Measurements from ENCODE around the gene VPS33B. TPM values are rescaled to one million over a fixed set of nuclear protein-coding genes. Genes with fewer than 3 reads are reported as not detected.

The VPS33B gene
- total RNA-seq, 1 experiment from 2014 or later = 18.4 TPM

DNA sequence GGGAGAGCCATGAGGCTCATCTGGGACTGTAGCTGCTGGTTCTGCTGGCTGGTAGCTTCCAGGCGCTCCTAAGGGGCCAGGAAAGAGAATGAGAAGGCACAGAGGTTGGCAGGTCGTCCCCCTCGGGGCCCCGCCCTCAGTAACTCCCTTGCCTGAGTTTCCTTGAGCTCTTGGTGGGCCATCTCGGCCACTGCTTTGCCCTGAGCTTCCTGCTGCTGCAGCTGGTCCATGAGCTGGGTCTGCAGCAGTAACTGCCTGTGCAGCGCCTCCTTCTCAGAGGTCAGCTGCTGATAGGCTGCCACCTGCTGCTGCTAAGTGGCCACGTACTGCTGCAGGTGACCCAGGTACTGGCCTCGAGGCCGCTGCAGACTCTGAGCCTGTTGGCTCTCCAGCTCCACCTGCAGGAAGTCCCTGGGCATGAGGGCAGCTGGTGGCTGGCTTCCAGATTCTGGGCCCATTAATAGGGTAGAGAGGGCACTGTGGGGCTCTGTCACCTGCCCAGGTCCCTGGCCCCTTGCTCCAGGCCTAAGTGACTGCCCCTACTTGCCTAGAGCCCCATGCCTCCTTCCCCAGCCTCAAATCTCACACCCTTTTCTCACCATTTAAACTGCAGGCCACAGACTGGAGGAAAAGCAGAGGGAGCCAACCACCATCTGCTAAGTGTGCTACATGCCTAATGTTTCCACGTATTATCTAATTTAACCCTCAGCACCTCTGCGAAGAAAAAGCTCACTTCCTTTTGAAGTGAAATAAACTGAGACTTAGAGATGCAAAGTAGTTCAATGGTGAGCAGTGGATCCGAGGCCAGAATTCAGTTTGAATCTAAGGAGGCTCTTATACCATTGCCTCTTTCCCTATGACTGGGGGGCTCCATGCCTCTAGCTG, 10.8 kb upstream of the VPS33B start:
- DNase-seq = peak; percentile 94
- no peaks in the 10 kb centered on the region for H3K36me3 Mint-ChIP-seq (ENCODE audit: insufficient read depth, unreplicated experiment)
- TF ChIP-seq, protein P1, sequence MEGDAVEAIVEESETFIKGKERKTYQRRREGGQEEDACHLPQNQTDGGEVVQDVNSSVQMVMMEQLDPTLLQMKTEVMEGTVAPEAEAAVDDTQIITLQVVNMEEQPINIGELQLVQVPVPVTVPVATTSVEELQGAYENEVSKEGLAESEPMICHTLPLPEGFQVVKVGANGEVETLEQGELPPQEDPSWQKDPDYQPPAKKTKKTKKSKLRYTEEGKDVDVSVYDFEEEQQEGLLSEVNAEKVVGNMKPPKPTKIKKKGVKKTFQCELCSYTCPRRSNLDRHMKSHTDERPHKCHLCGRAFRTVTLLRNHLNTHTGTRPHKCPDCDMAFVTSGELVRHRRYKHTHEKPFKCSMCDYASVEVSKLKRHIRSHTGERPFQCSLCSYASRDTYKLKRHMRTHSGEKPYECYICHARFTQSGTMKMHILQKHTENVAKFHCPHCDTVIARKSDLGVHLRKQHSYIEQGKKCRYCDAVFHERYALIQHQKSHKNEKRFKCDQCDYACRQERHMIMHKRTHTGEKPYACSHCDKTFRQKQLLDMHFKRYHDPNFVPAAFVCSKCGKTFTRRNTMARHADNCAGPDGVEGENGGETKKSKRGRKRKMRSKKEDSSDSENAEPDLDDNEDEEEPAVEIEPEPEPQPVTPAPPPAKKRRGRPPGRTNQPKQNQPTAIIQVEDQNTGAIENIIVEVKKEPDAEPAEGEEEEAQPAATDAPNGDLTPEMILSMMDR (IDR thresholded peaks at IDR 0.05; ENCODE audit: unreplicated experiment) = peak; percentile 73
- CTCF ChIA-PET = interaction anchor here (0.6 to 2.6 kb wide), 14 partner anchors 11 to 1272 kb away, joined by 3 to 23 read pairs (median 4); partner anchors contain the start of genes HDDC3, RCCD1, SV2B and UNC45A
- BruUV-seq (replicated peaks) = no TSS peak
- peak overlapping the region; percentile 13 for H3K4me3 Mint-ChIP-seq (ENCODE audit: low read depth, unreplicated experiment)
- no peaks in the 10 kb centered on the region for H3K9me3 Mint-ChIP-seq (ENCODE audit: low read depth, unreplicated experiment)
- intact Hi-C loops (cut with micrococcal nuclease; ENCODE audit: unreplicated experiment) = loop anchor here (5.0 kb wide), 2 partner anchors 76 to 101 kb away; partner anchors contain the start of gene HDDC3
- H3K27me3 Mint-ChIP-seq (ENCODE audit: unreplicated experiment) = peaks cover 43% of the 10 kb centered on the region
- H3K4me1 Mint-ChIP-seq (ENCODE audit: low read depth, unreplicated experiment) = peaks cover 11% of the 10 kb centered on the region
- no peak overlapping the region for H3K27ac Mint-ChIP-seq (ENCODE audit: unreplicated experiment)

DNA sequence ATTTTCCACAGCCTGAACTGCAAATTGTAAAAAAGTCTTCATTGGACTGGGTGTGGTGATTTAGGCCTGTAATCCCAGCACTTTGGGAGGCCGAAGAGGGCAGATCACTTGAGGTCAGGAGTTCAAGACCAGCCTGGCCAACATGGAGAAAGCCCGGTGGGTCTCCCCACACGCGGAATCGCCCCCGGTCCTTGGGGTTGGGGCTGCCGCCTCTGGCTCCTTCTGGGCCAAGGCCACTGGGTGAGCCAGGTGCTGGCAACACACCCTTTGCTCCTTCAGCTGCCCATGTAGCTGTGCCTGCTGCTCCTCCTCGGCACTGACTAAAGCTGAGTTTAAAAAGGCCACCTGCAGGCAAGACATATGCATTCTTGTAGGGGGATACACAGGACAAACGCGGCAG, 9.4 kb upstream of the VPS33B start:
- intact Hi-C loops (cut with micrococcal nuclease; ENCODE audit: unreplicated experiment) = loop anchor here (5.0 kb wide), 2 partner anchors 74 to 99 kb away; partner anchors contain the start of gene HDDC3
- Mint-ChIP-seq H3K27me3 (ENCODE audit: unreplicated experiment) (peaks cover 31% of the 10 kb centered on the region), H3K4me1 (ENCODE audit: low read depth, unreplicated experiment) (peaks cover 11% of the 10 kb centered on the region), H3K4me3 (ENCODE audit: low read depth, unreplicated experiment) (no peak overlapping the region), H3K27ac (ENCODE audit: unreplicated experiment) (no peak overlapping the region), H3K36me3 (ENCODE audit: insufficient read depth, unreplicated experiment) (no peaks in the 10 kb centered on the region), H3K9me3 (ENCODE audit: low read depth, unreplicated experiment) (no peaks in the 10 kb centered on the region)
- DNase-seq = no peak
- CTCF ChIA-PET = interaction anchor here (1.2 to 2.6 kb wide), 3 partner anchors 10 to 76 kb away, joined by 4 to 23 read pairs (median 8); partner anchors contain the start of genes RCCD1 and VPS33B
- TF ChIP-seq, protein P1 (IDR thresholded peaks at IDR 0.05; ENCODE audit: unreplicated experiment) = no peak
- no TSS peak for BruUV-seq (replicated peaks)

DNA sequence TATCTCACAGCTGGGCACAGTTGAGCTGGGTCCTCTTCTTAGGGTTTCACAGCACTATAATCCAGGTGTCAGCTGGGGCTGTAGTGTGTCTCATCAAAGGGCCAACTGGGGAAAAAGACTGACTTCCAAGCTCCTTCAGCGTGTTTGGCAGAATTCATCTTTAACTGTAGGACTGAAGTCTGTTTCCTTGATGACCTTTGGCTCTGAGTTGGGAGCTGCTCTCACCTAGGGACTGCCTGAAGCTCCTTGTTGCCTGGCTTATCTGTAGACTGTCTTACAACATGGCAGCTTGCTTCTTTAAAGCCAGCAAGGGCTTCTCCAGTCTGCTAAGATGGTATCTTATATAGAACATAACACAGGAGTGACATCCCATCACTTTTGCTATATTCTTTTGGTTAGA, 5.3 kb upstream of the VPS33B start:
- Mint-ChIP-seq H3K9me3 (ENCODE audit: low read depth, unreplicated experiment) (no peaks in the 10 kb centered on the region), H3K27me3 (ENCODE audit: unreplicated experiment) (no peaks in the 10 kb centered on the region), H3K4me3 (ENCODE audit: low read depth, unreplicated experiment) (no peak overlapping the region), H3K36me3 (ENCODE audit: insufficient read depth, unreplicated experiment) (peaks cover 3% of the 10 kb centered on the region), H3K4me1 (ENCODE audit: low read depth, unreplicated experiment) (peaks cover 9% of the 10 kb centered on the region), H3K27ac (ENCODE audit: unreplicated experiment) (no peak overlapping the region)
- DNase-seq = no peak
- no TSS peak for BruUV-seq (replicated peaks)
- CTCF ChIA-PET = interaction anchor here (0.6 kb wide), 1 partner anchor 34 kb away, joined by 3 read pairs; no protein-coding TSS in a partner anchor
- TF ChIP-seq, protein P1 (IDR thresholded peaks at IDR 0.05; ENCODE audit: unreplicated experiment) = no peak
- intact Hi-C loops (cut with micrococcal nuclease; ENCODE audit: unreplicated experiment) = no loop called here

DNA sequence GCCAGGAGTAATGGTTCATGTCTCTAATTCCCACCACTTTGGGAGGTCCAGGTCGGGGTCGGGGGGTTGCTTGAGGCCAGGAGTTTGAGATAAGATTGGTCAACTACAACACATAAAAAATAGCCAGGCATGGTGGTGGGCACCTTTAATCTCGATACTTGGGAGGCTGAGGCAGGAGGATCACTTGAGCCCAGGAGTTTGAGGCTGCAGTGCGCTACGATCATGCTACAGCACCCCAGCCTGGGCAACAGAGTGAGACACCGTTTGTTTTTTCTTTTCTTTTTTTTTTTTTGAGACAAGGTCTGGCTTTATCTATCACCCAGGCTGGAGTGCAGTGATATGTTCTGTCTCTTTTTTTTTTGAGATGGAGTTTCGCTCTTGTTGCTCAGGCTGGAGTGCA, 1.3 kb upstream of the VPS33B start:
- H3K36me3 Mint-ChIP-seq (ENCODE audit: insufficient read depth, unreplicated experiment) = peaks cover 23% of the 10 kb centered on the region
- no TSS peak for BruUV-seq (replicated peaks)
- CTCF ChIA-PET = no interaction called here
- DNase-seq = no peak
- no peaks in the 10 kb centered on the region for H3K27me3 Mint-ChIP-seq (ENCODE audit: unreplicated experiment)
- intact Hi-C loops (cut with micrococcal nuclease; ENCODE audit: unreplicated experiment) = loop anchor here (5.0 kb wide), 1 partner anchor 36 kb away; no protein-coding TSS in a partner anchor
- peaks cover 35% of the 10 kb centered on the region for H3K4me1 Mint-ChIP-seq (ENCODE audit: low read depth, unreplicated experiment)
- TF ChIP-seq, protein P1 (IDR thresholded peaks at IDR 0.05; ENCODE audit: unreplicated experiment) = no peak
- no peak overlapping the region for H3K4me3 Mint-ChIP-seq (ENCODE audit: low read depth, unreplicated experiment)
- no peaks in the 10 kb centered on the region for H3K9me3 Mint-ChIP-seq (ENCODE audit: low read depth, unreplicated experiment)
- no peak overlapping the region for H3K27ac Mint-ChIP-seq (ENCODE audit: unreplicated experiment)

Measured in Calu3 (cell line).